Lung (tissue), 12 donors: ENCODE measurements around the gene MYD88. TPM values are rescaled to one million over a fixed set of nuclear protein-coding genes. Genes with fewer than 3 reads are reported as not detected.

Source experiments
- ATAC-seq: fragments of 200-7000 bp; cut with Tn5 transposase; one replicate; pipeline ENCODE4 v1.9.1; 2020; ENCODE audit warnings: moderate number of reproducible peaks; ENCODE audit not compliant: insufficient read depth, low FRiP score
- DNase-seq, 3 donors: peaks; one replicate each; pipeline ENCODE4 v3.0.0-alpha.2; 2013 to 2017
- H3K27ac ChIP-seq, 2 donors: one replicate each; pipeline ENCODE4 v1.5.1; 2013; ENCODE audit warnings: mild to moderate bottlenecking in 2 of 2, moderate library complexity in 2 of 2, control low read depth in 1 of 2, inconsistent platforms in 1 of 2, low read depth in 1 of 2, low read length in 1 of 2
- H3K27me3 ChIP-seq, 3 donors: one replicate each; pipeline ENCODE4 v1.5.1; 2013; ENCODE audit warnings: low read length in 2 of 3; ENCODE audit not compliant: control insufficient read depth in 3 of 3, insufficient read depth in 3 of 3
- H3K36me3 ChIP-seq, 4 donors: one replicate each; pipeline ENCODE4 v1.5.1; 2013; ENCODE audit warnings: low read length in 4 of 4, mild to moderate bottlenecking in 1 of 4, moderate library complexity in 1 of 4; ENCODE audit not compliant: control insufficient read depth in 4 of 4, insufficient read depth in 4 of 4
- H3K4me1 ChIP-seq, 5 donors: one replicate each; pipeline ENCODE4 v1.5.1; 2013; ENCODE audit warnings: low read length in 5 of 5, mild to moderate bottlenecking in 2 of 5, moderate library complexity in 1 of 5; ENCODE audit not compliant: control insufficient read depth in 5 of 5, insufficient read depth in 5 of 5
- H3K4me3 ChIP-seq: one replicate; pipeline ENCODE4 v1.5.1; 2013; ENCODE audit warnings: mild to moderate bottlenecking, control low read depth, moderate library complexity
- H3K9ac ChIP-seq, 2 donors: one replicate each; pipeline ENCODE4 v1.5.1; 2013; ENCODE audit warnings: low read length in 2 of 2, control low read depth in 1 of 2; ENCODE audit not compliant: insufficient read depth in 1 of 2
- H3K9me3 ChIP-seq, 4 donors: one replicate each; pipeline ENCODE4 v1.5.1; 2013; ENCODE audit warnings: low read length in 3 of 4, mild to moderate bottlenecking in 1 of 4, moderate library complexity in 1 of 4; ENCODE audit not compliant: control insufficient read depth in 4 of 4, insufficient read depth in 3 of 4
- CTCF ChIP-seq: IDR thresholded peaks from 2 replicates; pipeline ENCODE4 v1.5.1; 2012; ENCODE audit warnings: mild to moderate bottlenecking; ENCODE audit errors: control extremely low read depth, extremely low read depth
- WGBS, 2 donors: extraction: QIAGEN DNeasy Blood & Tissue Kit; methylation state at CpG; one replicate each; pipeline ENCODE4 v1.1.7; 2013; 5-methylcytosine and 5-hydroxymethylcytosine counted together
- polyA plus RNA-seq, 2 donors: library from polyadenylated mRNA; stranded (reverse); fragments of 200-250 nt; gene quantifications; one replicate each; pipeline ENCODE4 v1.2.1, GENCODE V29; 2013
- total RNA-seq, 2 donors: library from RNA; depleted of rRNA in 1 of 2; stranded (reverse); fragments of >200 nt in 1 of 2; gene quantifications; one replicate each; pipeline ENCODE4 v1.2.1, GENCODE V29; 2014 to 2021
- donor health status: control.
- donor health status: control.
- donor health status: Bipolar disorder and iron deficiency.
- donor health status: healthy.
- donor health status: DM: yes; HTN: yes; CAD: no.

Gene MYD88
- total and polyA plus RNA-seq, 4 donors, result 32.5 to 145 (median 60.3) TPM

DNA sequence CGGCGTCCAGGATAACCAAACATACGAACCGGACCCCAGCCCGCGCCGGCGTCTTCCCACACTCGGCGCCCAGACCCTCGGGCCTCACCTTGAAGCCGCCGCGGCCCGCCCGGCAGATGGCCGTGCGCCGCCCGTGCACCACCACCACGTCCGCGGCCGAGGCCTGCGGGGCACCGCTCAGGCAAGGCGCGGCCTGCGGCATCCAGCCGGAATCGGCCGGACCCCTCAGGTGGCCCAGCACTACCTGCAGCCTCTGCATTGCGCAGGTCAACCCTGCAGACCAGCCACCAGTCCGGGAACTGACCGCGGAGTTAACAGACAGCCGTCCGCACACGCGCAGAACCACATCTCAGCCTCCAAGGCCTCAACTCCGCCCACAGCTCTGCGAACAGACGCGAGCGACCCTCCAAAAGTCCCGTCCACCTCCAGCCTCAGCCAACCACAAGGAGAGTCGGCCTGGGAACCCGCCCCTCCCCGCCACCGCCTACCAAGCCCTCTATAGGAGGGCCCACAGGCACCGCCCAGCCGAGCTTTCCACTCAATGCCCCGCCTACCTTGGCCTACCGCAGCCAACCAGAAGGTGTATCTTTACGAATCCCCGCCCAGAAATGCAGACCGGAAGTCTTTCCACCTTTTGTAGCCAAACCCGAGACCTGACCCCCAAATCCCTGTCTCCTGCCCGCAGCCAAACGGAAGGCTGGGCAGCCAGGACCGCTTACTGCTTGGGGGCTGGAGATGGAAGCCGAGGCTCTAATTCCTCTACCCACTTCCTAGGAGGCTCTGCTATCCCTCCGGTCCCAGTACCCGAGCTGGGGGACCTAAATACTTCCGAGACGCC, 1.5 kb upstream of the MYD88 start, which contains the start of gene ACAA1:
ACAA1 (minus strand) TSS at position 351 of the 838 bp plus-strand sequence; CDS start at position 259, 92 bp downstream.
- Histone ChIP-seq H3K9me3 (no peaks in the 10 kb centered on the region), H3K36me3 (peaks cover 0 to 29% (median 20%) of the 10 kb centered on the region in 4 donors), H3K4me1 (peaks cover 0 to 37% (median 15%) of the 10 kb centered on the region in 5 donors), H3K27ac (peak within 1 kb of the TSS; percentile 92 to 97), H3K4me3 (peak within 1 kb of the TSS; percentile 96), H3K9ac (peak within 1 kb of the TSS; percentile 66 to 72), H3K27me3 (no peaks in the 10 kb centered on the region)
- WGBS, 2 donors, result 0 to 1% methylated on average over 63 to 66 of the region's 66 CpGs
- no peak for TF ChIP-seq CTCF
- DNase-seq (peak; percentile 99 to 100 (median 99)), ATAC-seq (peak; percentile 96)

DNA sequence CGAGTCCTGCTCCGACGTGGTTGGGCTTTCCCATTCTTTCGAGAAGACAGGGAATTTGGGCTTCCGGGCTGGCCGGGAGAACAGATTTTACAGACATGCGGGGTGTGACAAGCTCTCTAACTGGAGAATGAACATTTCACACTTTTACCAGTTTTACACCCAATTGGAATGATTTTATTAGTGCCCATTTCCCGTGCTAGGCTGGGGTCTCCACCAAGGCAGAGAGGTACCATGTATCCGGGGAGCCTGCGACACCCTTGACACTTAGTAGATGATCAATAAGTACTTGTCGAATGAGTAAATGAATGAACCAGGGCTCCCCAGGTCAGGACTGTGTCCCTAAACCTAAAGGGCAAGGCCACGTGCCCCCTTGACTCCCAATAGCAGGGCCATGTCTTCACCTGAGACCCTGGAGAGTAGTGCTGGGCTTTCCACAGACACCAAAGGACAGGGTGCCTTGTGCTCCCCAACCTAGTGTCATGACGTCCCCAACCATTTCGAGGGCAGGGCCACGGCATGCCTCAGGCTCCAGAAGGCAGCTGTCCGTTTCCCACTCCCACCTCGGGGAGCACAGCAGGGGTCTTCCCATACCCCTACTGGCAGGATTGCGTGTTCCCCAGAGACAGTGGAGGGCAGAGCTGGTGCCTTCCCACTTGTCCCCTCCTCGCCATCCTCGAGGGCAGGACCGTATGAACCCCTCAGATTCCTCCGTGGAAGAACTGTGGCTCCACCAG, 679 bp upstream of the MYD88 start:
- WGBS, 2 donors, result 14 to 18% methylated on average over 22 of the region's 22 CpGs
- no peak for DNase-seq
- Histone ChIP-seq H3K9ac (peak overlapping the region; percentile 44 to 57), H3K36me3 (peaks cover 0 to 27% (median 20%) of the 10 kb centered on the region in 4 donors), H3K27me3 (no peaks in the 10 kb centered on the region), H3K4me3 (peak overlapping the region; percentile 84), H3K4me1 (peaks cover 0 to 37% (median 15%) of the 10 kb centered on the region in 5 donors), H3K27ac (peak overlapping the region; percentile 92 to 97), H3K9me3 (no peaks in the 10 kb centered on the region)
- no peak for TF ChIP-seq CTCF
- no peak for ATAC-seq

DNA sequence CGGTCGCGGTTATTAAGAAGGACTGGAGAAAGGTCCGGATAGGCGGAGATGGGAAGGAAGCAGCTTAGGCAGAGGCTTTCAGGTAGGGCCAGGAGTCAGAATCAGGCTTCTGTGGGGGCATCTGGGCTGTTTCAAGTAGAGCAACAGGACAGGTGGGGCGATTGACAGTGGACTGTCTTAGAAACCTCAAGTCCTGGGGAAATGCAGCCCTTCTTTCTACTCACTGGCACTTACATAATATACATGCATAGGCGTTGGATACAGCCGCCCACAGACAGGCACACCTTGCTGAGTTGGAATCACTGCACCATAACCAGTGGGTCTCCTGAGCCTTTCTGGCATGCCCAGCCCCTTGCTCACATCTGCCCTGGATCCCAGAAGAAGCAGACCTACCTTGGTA, 730 bp downstream of the MYD88 start:
- peak overlapping the region; percentile 79 to 88 for H3K9ac ChIP-seq
- H3K27ac ChIP-seq, result peak overlapping the region; percentile 92 to 97
- no peaks in the 10 kb centered on the region for H3K27me3 ChIP-seq
- peaks cover 0 to 24% (median 12%) of the 10 kb centered on the region in 4 donors for H3K36me3 ChIP-seq
- ATAC-seq (no peak), DNase-seq (no peak)
- no peak for TF ChIP-seq CTCF
- H3K4me1 ChIP-seq, result peaks cover 0 to 36% (median 15%) of the 10 kb centered on the region in 5 donors
- no peaks in the 10 kb centered on the region for H3K9me3 ChIP-seq
- WGBS, 2 donors, result 3 to 6% methylated on average over 8 of the region's 8 CpGs
- peak overlapping the region; percentile 84 for H3K4me3 ChIP-seq
